Transverse colon (tissue), 3 donors: ENCODE results near the gene RITA1.

Experiments used
- EP300 ChIP-seq: sonication (generic); formaldehyde crosslinking; IDR thresholded peaks from one replicate; pipeline ENCODE4 v1.6.1; 2017; ENCODE audit warnings: antibody characterized with exemption, low read depth
- POLR2A ChIP-seq: fragments of 450-650 bp; IDR thresholded peaks from one replicate; pipeline ENCODE4 v1.6.1; 2016; ENCODE audit warnings: antibody characterized with exemption, mild to moderate bottlenecking, moderate library complexity
- TF ChIP-seq, protein P1 (sequence below), 5 experiments: fragments of 200-600 bp in 3 of 5; fragments of 450-650 bp in 2 of 5; sonication (generic) in 3 of 5; IDR thresholded peaks; 1 replicate in 2 of 5; 2 replicates in 3 of 5; pipeline ENCODE4 v1.5.1; 2016 to 2017; ENCODE audit warnings: antibody characterized with exemption in 5 of 5, inconsistent platforms in 3 of 5, mild to moderate bottlenecking in 2 of 5, moderate library complexity in 1 of 5

GRCh38 chr12:113144806-113145205, 40.7 kb upstream of the RITA1 start:
- TF ChIP-seq, protein P1, sequence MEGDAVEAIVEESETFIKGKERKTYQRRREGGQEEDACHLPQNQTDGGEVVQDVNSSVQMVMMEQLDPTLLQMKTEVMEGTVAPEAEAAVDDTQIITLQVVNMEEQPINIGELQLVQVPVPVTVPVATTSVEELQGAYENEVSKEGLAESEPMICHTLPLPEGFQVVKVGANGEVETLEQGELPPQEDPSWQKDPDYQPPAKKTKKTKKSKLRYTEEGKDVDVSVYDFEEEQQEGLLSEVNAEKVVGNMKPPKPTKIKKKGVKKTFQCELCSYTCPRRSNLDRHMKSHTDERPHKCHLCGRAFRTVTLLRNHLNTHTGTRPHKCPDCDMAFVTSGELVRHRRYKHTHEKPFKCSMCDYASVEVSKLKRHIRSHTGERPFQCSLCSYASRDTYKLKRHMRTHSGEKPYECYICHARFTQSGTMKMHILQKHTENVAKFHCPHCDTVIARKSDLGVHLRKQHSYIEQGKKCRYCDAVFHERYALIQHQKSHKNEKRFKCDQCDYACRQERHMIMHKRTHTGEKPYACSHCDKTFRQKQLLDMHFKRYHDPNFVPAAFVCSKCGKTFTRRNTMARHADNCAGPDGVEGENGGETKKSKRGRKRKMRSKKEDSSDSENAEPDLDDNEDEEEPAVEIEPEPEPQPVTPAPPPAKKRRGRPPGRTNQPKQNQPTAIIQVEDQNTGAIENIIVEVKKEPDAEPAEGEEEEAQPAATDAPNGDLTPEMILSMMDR (IDR thresholded peaks at IDR 0.05): no peak
- TF ChIP-seq POLR2A (no peak), EP300 (no peak)
